Fibroblast of mammary gland (primary cell): ENCODE data around the gene ZNF506.
"Not testable (repeated sequence)": the region's sequence is repeated elsewhere in the genome, so short reads cannot be mapped to it uniquely, and the experiment has no call there.

Experiments
- DNase-seq: peaks from one replicate; pipeline ENCODE4 v3.0.0-alpha.2; 2010; ENCODE audit warnings: low read depth
- H3K4me3 ChIP-seq: 2 replicates; pipeline ENCODE4 v1.5.1; 2011; ENCODE audit warnings: low read depth, mild to moderate bottlenecking, low read length, moderate library complexity; ENCODE audit not compliant: control insufficient read depth
- CTCF ChIP-seq: conservative IDR thresholded peaks from 2 replicates; pipeline ENCODE4 v1.5.1; 2011; ENCODE audit warnings: low read depth, low read length, inconsistent platforms; ENCODE audit not compliant: control insufficient read depth, insufficient read depth

ZNF506 gene

GRCh38 chr19:19821366-19821951 lies at the start of gene ZNF506:
Gene ZNF506 (minus strand): TSS chr19:19821750. CDS start chr19:19821603, 147 bp downstream.
- peak; percentile 97 for DNase-seq
- H3K4me3 ChIP-seq: peak within 1 kb of the TSS; percentile 86
- no peak for TF ChIP-seq CTCF

- not testable (repeated sequence) for DNase-seq
Observed at GRCh38 chr19:19870086-19870485, 48.5 kb upstream of the ZNF506 start.

GRCh38 chr19:19866611-19867248 lies 45.2 kb upstream of the ZNF506 start:
- TF ChIP-seq CTCF: no peak
- H3K4me3 ChIP-seq: peak overlapping the region; percentile 89
- peak; percentile 9 for DNase-seq

More at GRCh38 chr19:19870086-19870485, 48.5 kb upstream of the ZNF506 start:
- not testable (repeated sequence) for H3K4me3 ChIP-seq

DNA sequence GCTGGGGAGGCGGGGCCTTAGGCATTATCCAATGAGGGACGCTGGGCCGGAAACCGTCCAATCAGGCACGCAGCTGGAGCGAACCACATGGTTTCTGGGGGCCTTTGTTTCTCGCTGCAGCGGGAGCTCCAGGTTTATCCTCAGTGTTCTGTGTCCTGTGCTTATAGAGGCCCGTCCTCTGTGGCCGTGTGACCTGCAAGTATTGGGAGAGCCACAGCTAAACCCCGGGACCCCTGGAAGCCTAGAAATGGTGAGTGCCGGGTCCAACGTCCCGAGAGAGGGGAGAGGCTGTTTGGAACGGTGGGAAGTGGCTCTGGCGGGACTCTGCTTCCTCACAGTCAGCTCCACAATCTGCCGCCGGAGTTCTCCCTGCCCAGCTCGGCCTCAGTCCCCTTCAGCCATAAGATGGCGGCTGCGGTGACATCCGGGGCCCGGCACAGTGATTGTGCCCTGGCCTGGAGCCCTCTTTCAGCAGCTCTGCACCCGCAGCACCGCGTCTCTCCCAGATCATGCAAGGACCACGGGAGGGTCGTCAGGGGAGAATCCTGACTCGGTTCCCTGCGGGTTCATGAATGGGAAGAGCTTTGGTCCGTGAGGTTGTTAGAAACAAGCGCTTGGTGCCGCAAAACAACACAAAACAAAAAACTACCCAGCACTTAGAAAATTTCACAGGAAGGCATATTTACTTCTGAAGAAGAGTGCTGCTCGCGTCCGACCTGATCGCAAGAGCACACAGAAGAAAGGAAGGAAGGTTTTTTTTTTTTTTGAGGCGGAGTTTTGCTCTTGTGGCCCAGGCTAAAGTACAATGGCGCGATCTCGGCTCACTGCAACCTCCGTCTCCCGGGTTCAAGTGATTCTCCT lies 44.4 kb upstream of the ZNF506 start, which contains the start of gene ZNF253:
ZNF253 (plus strand) TSS at position 133 of the 861 bp plus-strand sequence; CDS start at position 248, 115 bp downstream.
- DNase-seq: peak; percentile 93
- no peak for TF ChIP-seq CTCF
- peak within 1 kb of the TSS; percentile 89 for H3K4me3 ChIP-seq

DNA sequence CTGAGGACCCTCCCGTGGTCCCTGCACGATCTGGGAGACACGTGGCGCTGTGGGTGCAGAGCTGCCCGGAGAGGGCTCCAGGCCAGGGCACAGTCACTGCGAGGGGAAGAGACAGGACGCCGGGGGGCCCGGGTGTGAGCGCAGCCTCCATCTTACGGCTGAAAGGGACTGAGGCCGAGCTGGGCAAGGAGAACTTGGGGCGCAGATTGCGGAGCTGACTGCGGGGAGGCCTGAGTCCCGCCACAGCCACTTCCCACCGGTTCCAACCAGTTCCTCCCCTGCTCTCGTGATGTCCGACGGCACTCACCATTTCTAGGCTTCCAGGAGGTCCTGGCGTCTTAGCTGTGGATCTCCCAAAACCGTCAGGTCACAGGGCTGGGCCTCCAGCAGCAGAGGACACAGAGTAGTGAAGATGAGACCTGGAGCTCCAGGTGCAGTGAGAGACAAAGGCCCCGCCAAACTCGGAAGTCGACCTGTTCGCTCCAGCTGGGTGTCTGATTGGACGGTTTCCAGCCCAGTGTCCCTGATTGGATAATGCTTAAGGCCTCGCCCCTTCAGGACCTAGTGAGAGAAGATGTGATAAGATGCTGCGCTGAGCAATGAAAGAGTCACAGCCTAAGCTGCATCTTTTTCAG lies 39.3 kb upstream of the ZNF506 start:
- no peak for DNase-seq
- TF ChIP-seq CTCF: no peak

GRCh38 chr19:19858751-19859150 lies 37.2 kb upstream of the ZNF506 start:
- no peak for DNase-seq
- no peak overlapping the region for H3K4me3 ChIP-seq
- TF ChIP-seq CTCF: no peak

More for the DNA sequence above, 39.3 kb upstream of the ZNF506 start:
- H3K4me3 ChIP-seq: no peak overlapping the region

DNA sequence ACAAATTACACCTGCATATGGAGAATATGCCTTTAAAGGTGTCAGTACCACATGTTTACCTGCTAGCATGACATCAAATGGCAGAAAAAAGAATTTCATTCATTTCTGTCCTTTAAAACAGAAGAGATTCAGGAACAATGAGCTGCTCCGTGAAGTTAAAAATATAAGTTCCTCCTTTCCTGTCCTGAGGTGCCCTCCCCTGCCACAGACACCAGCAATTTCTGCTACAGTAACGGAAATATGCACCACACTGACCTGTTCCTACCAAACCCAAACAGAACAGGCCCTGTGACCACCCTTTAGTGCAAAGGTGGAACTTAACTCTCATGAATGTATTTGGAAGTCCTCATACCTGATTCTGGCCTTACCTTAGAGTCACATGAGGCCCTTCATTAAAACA lies 30.2 kb upstream of the ZNF506 start:
- not testable (repeated sequence) for DNase-seq, H3K4me3 ChIP-seq
